K562 (cell line): ENCODE data around the gene SPIB. TPM values are rescaled to one million over a fixed set of nuclear protein-coding genes. Genes with fewer than 3 reads are reported as not detected.

Source experiments
- C11orf30 ChIP-seq: fragments of 450-650 bp; IDR thresholded peaks from 2 replicates; pipeline ENCODE4 v1.6.1; 2016; ENCODE audit warnings: low read depth, mild to moderate bottlenecking
- CEBPZ ChIP-seq: fragments of 150-350 bp; IDR thresholded peaks from 2 replicates; pipeline ENCODE4 v1.6.1; 2014; ENCODE audit warnings: low read depth, mild to moderate bottlenecking, low read length, borderline replicate concordance
- ESRRA ChIP-seq: fragments of 450-650 bp; IDR thresholded peaks from 2 replicates; pipeline ENCODE4 v1.6.1; 2014; ENCODE audit warnings: low read depth, mild to moderate bottlenecking, moderate library complexity, borderline replicate concordance
- HDGF ChIP-seq: fragments of 450-650 bp; IDR thresholded peaks from 2 replicates; pipeline ENCODE4 v1.6.1; 2016
- HMGN3 ChIP-seq: IDR thresholded peaks from 2 replicates; pipeline ENCODE4 v1.6.1; 2011; ENCODE audit warnings: borderline replicate concordance, low read depth, mild to moderate bottlenecking, mixed read lengths, low read length; ENCODE audit not compliant: insufficient read length; ENCODE audit errors: extremely low read depth
- HOXB6 ChIP-seq: fragments of 250-450 bp; sonication (Bioruptor Pico); IDR thresholded peaks from 2 replicates; pipeline ENCODE4 v1.5.1; 2022; ENCODE audit warnings: mild to moderate bottlenecking, borderline replicate concordance
- KLF16 ChIP-seq: IDR thresholded peaks from 2 replicates; pipeline ENCODE4 v1.6.1; 2016; ENCODE audit warnings: antibody characterized with exemption
- NFIC ChIP-seq: fragments of 450-650 bp; IDR thresholded peaks from 2 replicates; pipeline ENCODE4 v1.6.1; 2017; ENCODE audit warnings: mild to moderate bottlenecking, inconsistent platforms
- RERE ChIP-seq: sonication (generic); formaldehyde crosslinking; IDR thresholded peaks from 2 replicates; pipeline ENCODE4 v1.8.0; 2023; ENCODE audit warnings: missing genetic modification reagents, mild to moderate bottlenecking, borderline replicate concordance
- RFX1 ChIP-seq: fragments of 450-650 bp; IDR thresholded peaks from 2 replicates; pipeline ENCODE4 v1.6.1; 2016; ENCODE audit warnings: mild to moderate bottlenecking, moderate library complexity
- SIN3A ChIP-seq, 2 experiments: fragments of 150-350 bp in 1 of 2; IDR thresholded peaks; 2 replicates each; pipeline ENCODE4 v1.6.1; 2011 to 2016; ENCODE audit warnings: borderline replicate concordance in 2 of 2, low read depth in 2 of 2, low read length in 2 of 2, mild to moderate bottlenecking in 2 of 2, moderate library complexity in 2 of 2; ENCODE audit not compliant: control insufficient read depth in 1 of 2
- TCF7 ChIP-seq: sonication (generic); IDR thresholded peaks from 2 replicates; pipeline ENCODE4 v1.6.1; 2016; ENCODE audit warnings: antibody characterized with exemption, borderline replicate concordance
- TRIM25 ChIP-seq: fragments of 450-650 bp; IDR thresholded peaks from 2 replicates; pipeline ENCODE4 v1.7.0; 2016; ENCODE audit warnings: borderline replicate concordance
- polyA plus RNA-seq, 8 experiments: library from polyadenylated mRNA; depleted of rRNA in 4 of 8; stranded (reverse) in 5 of 8; unstranded in 3 of 8; fragments of >200 nt; fragmentation: Nextera tagmentation in 2 of 8; fragmentation: Illumina TruSeq in 1 of 8; extraction: Ambion mirVana in 2 of 8; extraction: Trizol in 1 of 8; gene quantifications; 2 replicates each; pipeline versions ENCODE4 v1.2.1 to v1.2.3, GENCODE V29; 2011 to 2014; ENCODE audit warnings: inconsistent platforms in 1 of 8, missing spikeins in 1 of 8
- total RNA-seq, 7 experiments: library from RNA; depleted of rRNA in 6 of 7; stranded (reverse); fragments of >200 nt in 6 of 7; fragmentation: Illumina TruSeq in 2 of 7; extraction: Trizol in 2 of 7; gene quantifications; 2 replicates each; pipeline versions ENCODE4 v1.2.1 to v1.2.3, GENCODE V29; 2011 to 2021; ENCODE audit warnings: low replicate concordance in 1 of 7
- TF ChIP-seq, protein P1 (sequence below), 2 experiments: fragments of 450-650 bp; IDR thresholded peaks; 2 replicates each; pipeline ENCODE4 v1.6.1; 2016

The SPIB gene
- total and polyA plus RNA-seq, 9 of the 15 experiments (the other 6 are each of a cell fraction or from before 2014, with no cell fraction given), result 0.06 to 1.0 (median 0.43) TPM; not detected in 1

DNA sequence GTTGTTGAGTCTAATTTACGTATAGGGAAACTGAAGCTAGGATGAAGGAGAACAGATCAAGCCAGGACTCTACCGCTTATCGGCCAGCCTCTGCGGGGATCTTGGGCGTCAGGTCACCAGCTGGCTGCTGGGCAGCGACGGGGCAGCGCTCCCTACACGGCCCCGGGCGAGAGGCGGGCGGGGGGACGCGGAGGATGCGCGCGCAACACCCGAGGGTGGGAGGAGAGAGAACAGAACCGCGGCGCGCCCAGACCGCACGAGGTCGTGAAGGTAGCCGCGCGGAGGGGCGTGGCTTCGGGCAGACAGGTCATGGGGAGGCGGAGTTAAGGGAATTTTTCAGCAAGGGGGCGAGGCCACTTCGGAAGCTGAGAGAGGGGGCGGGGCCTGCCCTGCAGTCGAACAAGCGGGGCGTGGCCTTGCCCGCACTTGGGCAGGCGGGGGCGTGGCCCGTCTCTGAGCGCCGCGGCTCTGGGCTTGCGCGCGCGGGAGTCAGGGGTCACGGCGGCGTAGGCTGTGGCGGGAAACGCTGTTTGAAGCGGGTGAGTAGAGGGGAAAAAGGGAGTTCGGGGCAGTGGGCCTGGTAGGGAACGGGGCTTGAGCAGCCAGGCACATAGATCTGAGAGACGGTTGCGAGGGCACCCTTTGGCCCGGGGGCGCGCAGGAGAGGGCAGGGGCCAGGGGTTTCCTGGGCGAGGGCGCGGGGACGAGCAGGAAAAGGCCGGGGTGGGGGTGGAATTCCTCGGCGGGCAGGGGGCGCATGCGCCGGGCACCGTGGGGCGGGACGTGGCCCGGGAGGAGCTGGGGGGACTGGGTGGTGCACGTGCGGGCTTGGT lies 34.7 kb upstream of the SPIB start, which contains the start of gene POLD1 (continued):
- TF ChIP-seq RERE (CRISPR knock-in tag) (no peak), SIN3A (IDR thresholded peaks at IDR 0.05; ENCODE audit: borderline replicate concordance in 2 of 2, control insufficient read depth in 1 of 2, low read depth in 2 of 2, low read length in 2 of 2) (0 out of 4 replicates have a peak, but pooled peaks of 1 of the 2 experiments have one; percentile 48), ESRRA (peak; percentile 61; the same call in 1 of the 2 replicates), HDGF (no peak), C11orf30 (no peak), TCF7 (peak; percentile 31; the same call in 1 of the 2 replicates), RFX1 (no peak), TRIM25 (no peak), HMGN3 (peak; percentile 93), NFIC (peak; percentile 24; the same call in 1 of the 2 replicates), HOXB6 (CRISPR knock-in tag) (no peak), KLF16 (no peak), CEBPZ (no peak)
- TF ChIP-seq, protein P1, sequence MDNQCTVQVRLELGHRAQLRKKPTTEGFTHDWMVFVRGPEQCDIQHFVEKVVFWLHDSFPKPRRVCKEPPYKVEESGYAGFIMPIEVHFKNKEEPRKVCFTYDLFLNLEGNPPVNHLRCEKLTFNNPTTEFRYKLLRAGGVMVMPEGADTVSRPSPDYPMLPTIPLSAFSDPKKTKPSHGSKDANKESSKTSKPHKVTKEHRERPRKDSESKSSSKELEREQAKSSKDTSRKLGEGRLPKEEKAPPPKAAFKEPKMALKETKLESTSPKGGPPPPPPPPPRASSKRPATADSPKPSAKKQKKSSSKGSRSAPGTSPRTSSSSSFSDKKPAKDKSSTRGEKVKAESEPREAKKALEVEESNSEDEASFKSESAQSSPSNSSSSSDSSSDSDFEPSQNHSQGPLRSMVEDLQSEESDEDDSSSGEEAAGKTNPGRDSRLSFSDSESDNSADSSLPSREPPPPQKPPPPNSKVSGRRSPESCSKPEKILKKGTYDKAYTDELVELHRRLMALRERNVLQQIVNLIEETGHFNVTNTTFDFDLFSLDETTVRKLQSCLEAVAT (IDR thresholded peaks at IDR 0.05), result no peak
